HEK293T (cell line): ENCODE data around the gene SUSD3.
A peak's percentile ranks its signal among the peaks of the same experiment; 100 is the strongest.

Source experiments
- CTCF ChIA-PET: fragments of 350-600 bp; formaldehyde crosslinking; extraction: SDS; loops from one replicate; lab custom pipeline; 2021; ENCODE audit warnings: antibody characterized with exemption, inconsistent platforms; lab: Yijun Ruan, JAX
- POLR2A ChIA-PET: fragments of 350-600 bp; formaldehyde crosslinking; extraction: SDS; loops from one replicate; lab custom pipeline; 2020; ENCODE audit warnings: antibody characterized with exemption, inconsistent platforms; lab: Yijun Ruan, JAX
- DNase-seq: peaks from one replicate; pipeline ENCODE4 v3.0.0; 2012; ENCODE audit warnings: mixed read lengths; ENCODE audit errors: extremely low spot score
- ARNT ChIP-seq: fragments of 450-650 bp; IDR thresholded peaks from 2 replicates; pipeline ENCODE4 v1.6.1; 2017; ENCODE audit warnings: mild to moderate bottlenecking
- BHLHE40 ChIP-seq: fragments of 450-650 bp; IDR thresholded peaks from 2 replicates; pipeline ENCODE4 v1.6.1; 2016; ENCODE audit warnings: mild to moderate bottlenecking, moderate library complexity, borderline replicate concordance
- CTBP1 ChIP-seq: fragments of 450-650 bp; IDR thresholded peaks from 2 replicates; pipeline ENCODE4 v1.6.1; 2016; ENCODE audit warnings: borderline replicate concordance
- ELF4 ChIP-seq: fragments of 450-650 bp; IDR thresholded peaks from 2 replicates; pipeline ENCODE4 v1.6.1; 2017; ENCODE audit warnings: antibody characterized with exemption
- FOXA1 ChIP-seq: fragments of 450-650 bp; IDR thresholded peaks from 2 replicates; pipeline ENCODE4 v1.6.1; 2016; ENCODE audit warnings: mild to moderate bottlenecking
- FOXK2 ChIP-seq: fragments of 450-650 bp; IDR thresholded peaks from 2 replicates; pipeline ENCODE4 v1.6.1; 2016; ENCODE audit warnings: mild to moderate bottlenecking
- FOXM1 ChIP-seq: fragments of 450-650 bp; IDR thresholded peaks from 2 replicates; pipeline ENCODE4 v1.6.1; 2017; ENCODE audit warnings: mild to moderate bottlenecking, borderline replicate concordance
- HDGF ChIP-seq: fragments of 450-650 bp; IDR thresholded peaks from 2 replicates; pipeline ENCODE4 v1.6.1; 2017; ENCODE audit warnings: antibody characterized with exemption, borderline replicate concordance
- L3MBTL2 ChIP-seq: fragments of 450-650 bp; conservative IDR thresholded peaks from 2 replicates; pipeline ENCODE4 v1.6.1; 2016; ENCODE audit warnings: mild to moderate bottlenecking
- LEF1 ChIP-seq: fragments of 450-650 bp; IDR thresholded peaks from 2 replicates; pipeline ENCODE4 v1.6.1; 2017; ENCODE audit warnings: mild to moderate bottlenecking, borderline replicate concordance
- NFRKB ChIP-seq: fragments of 450-650 bp; IDR thresholded peaks from 2 replicates; pipeline ENCODE4 v1.6.1; 2016; ENCODE audit warnings: mild to moderate bottlenecking, moderate library complexity
- SP1 ChIP-seq: fragments of 450-650 bp; IDR thresholded peaks from 2 replicates; pipeline ENCODE4 v1.6.1; 2017
- SUZ12 ChIP-seq: fragments of 450-650 bp; IDR thresholded peaks from 2 replicates; pipeline ENCODE4 v1.6.1; 2016; ENCODE audit warnings: mild to moderate bottlenecking
- TARDBP ChIP-seq: fragments of 450-650 bp; IDR thresholded peaks from 2 replicates; pipeline ENCODE4 v1.6.1; 2016
- ZNF384 ChIP-seq: fragments of 450-650 bp; IDR thresholded peaks from 2 replicates; pipeline ENCODE4 v1.6.1; 2016
- TF ChIP-seq, protein P1 (sequence below): fragments of 450-650 bp; IDR thresholded peaks from 2 replicates; pipeline ENCODE4 v1.6.1; 2016

SUSD3 gene

DNA sequence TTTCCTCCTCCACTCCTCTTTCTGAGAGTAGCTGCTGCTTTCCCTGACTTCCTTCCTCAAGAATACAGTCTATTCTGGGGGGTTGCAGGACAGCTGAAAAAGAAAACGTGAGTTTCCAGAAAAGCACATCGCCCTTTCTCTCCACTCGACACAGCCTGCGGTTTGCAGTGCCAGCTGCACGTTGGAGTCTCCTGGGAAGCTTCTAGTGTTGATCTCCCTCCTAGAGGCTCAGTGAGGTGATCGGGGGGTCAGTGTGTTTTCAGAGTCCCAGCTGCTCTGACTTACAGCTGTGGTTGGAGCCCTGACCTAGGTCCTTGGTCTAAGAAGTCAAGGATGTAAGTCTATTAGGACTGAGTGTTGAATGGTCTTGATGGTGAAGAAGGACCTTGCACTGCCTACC, 25.0 kb upstream of the SUSD3 start:
- TF ChIP-seq HDGF: no peak
- TF ChIP-seq NFRKB: no peak
- no peak for TF ChIP-seq ZNF384
- no peak for TF ChIP-seq TARDBP
- TF ChIP-seq, protein P1, sequence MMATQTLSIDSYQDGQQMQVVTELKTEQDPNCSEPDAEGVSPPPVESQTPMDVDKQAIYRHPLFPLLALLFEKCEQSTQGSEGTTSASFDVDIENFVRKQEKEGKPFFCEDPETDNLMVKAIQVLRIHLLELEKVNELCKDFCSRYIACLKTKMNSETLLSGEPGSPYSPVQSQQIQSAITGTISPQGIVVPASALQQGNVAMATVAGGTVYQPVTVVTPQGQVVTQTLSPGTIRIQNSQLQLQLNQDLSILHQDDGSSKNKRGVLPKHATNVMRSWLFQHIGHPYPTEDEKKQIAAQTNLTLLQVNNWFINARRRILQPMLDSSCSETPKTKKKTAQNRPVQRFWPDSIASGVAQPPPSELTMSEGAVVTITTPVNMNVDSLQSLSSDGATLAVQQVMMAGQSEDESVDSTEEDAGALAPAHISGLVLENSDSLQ: no peak
- no peak for TF ChIP-seq LEF1
- TF ChIP-seq SUZ12: no peak
- TF ChIP-seq SP1: no peak
- TF ChIP-seq L3MBTL2: no peak
- TF ChIP-seq ARNT: no peak
- POLR2A ChIA-PET: no interaction called here
- no peak for DNase-seq
- CTCF ChIA-PET: interaction anchor here (0.6 kb wide), 1 partner anchor 21 kb away, joined by 4 read pairs; no protein-coding TSS in a partner anchor

- TF ChIP-seq SP1 (no peak), BHLHE40 (no peak), SUZ12 (no peak), NFRKB (no peak), L3MBTL2 (no peak), FOXM1 (no peak), CTBP1 (no peak), TARDBP (no peak), LEF1 (no peak), FOXA1 (no peak), FOXK2 (no peak), HDGF (no peak)
- TF ChIP-seq, protein P1: no peak
- ChIA-PET CTCF (no interaction called here), POLR2A (no interaction called here)
- DNase-seq: no peak
Measured at GRCh38 chr9:93035106-93035660, 23.3 kb upstream of the SUSD3 start.

GRCh38 chr9:93035821-93036351, 22.6 kb upstream of the SUSD3 start:
- no peak for DNase-seq
- ChIA-PET POLR2A (no interaction called here), CTCF (no interaction called here)
- TF ChIP-seq FOXM1 (no peak), L3MBTL2 (no peak), FOXA1 (no peak), SP1 (no peak), NFRKB (no peak), HDGF (no peak)
- TF ChIP-seq, protein P1: peak; percentile 19; the same call in 1 of the 2 replicates

- CTCF ChIA-PET: interaction anchor here (1.2 kb wide), 1 partner anchor 9 kb away, joined by 4 read pairs; no protein-coding TSS in a partner anchor
- DNase-seq: no peak
- POLR2A ChIA-PET: no interaction called here
- no peak for TF ChIP-seq ARNT
- no peak for TF ChIP-seq LEF1
- no peak for TF ChIP-seq NFRKB
- TF ChIP-seq FOXA1: no peak
- no peak for TF ChIP-seq BHLHE40
- no peak for TF ChIP-seq SUZ12
- TF ChIP-seq, protein P1: no peak
- no peak for TF ChIP-seq ELF4
- no peak for TF ChIP-seq FOXM1
- TF ChIP-seq TARDBP: no peak
- TF ChIP-seq CTBP1: no peak
- no peak for TF ChIP-seq L3MBTL2
- TF ChIP-seq FOXK2: no peak
- TF ChIP-seq ZNF384: no peak
Measured at GRCh38 chr9:93036887-93037475, 21.5 kb upstream of the SUSD3 start.

- DNase-seq: no peak
Measured at GRCh38 chr9:93037476-93037971, 21.0 kb upstream of the SUSD3 start.

More at GRCh38 chr9:93037476-93037971, 21.0 kb upstream of the SUSD3 start:
- CTCF ChIA-PET: interaction anchor here (1.2 kb wide), 1 partner anchor 9 kb away, joined by 4 read pairs; no protein-coding TSS in a partner anchor
- TF ChIP-seq FOXM1 (no peak), ELF4 (no peak), FOXA1 (no peak), ARNT (no peak), NFRKB (no peak)
- POLR2A ChIA-PET: no interaction called here
